Endothelial cell of umbilical vein (primary cell): ENCODE data around the gene OR2AG1. TPM values are rescaled to one million over a fixed set of nuclear protein-coding genes. Genes with fewer than 3 reads are reported as not detected.

ENCODE experiments used
- BruUV-seq: library from RNA; stranded (reverse); fragments of 400-500 nt; replicated peaks from 2 replicates; lab custom pipeline; 2021; lab: Mats Ljungman, UMichigan
- CTCF ChIA-PET: fragments of 300-600, 350-600 bp; sonication (Branson Sonifier 250); formaldehyde crosslinking; loops from one replicate; lab custom pipeline; 2021; ENCODE audit warnings: antibody characterized with exemption, inconsistent platforms; lab: Charles Lee
- POLR2A ChIA-PET: fragments of 300-600, 350-600 bp; sonication (Branson Sonifier 250); formaldehyde crosslinking; loops from one replicate; lab custom pipeline; 2021; ENCODE audit warnings: antibody characterized with exemption, inconsistent platforms; lab: Charles Lee
- DNase-seq: peaks from one replicate; pipeline ENCODE4 v3.0.0-alpha.2; 2011; ENCODE audit warnings: low read depth, low spot score
- FAIRE-seq: peaks from 2 replicates; lab custom pipeline; 2011; peaks lifted over from hg19 to GRCh38; lab: Jason Lieb, UNC
- H2AFZ ChIP-seq: 2 replicates; pipeline ENCODE4 v1.6.0; 2012; ENCODE audit warnings: low read depth, low read length, control low read depth, inconsistent platforms
- H3K27ac ChIP-seq: 2 replicates; pipeline ENCODE4 v1.5.1; 2011; ENCODE audit warnings: low read depth, mild to moderate bottlenecking, control low read depth, low read length, moderate library complexity; ENCODE audit not compliant: insufficient read depth
- H3K27me3 ChIP-seq, 2 experiments: 2 replicates each; pipeline versions ENCODE4 v1.6.0 to v1.6.1; 2011; ENCODE audit warnings: low read length in 2 of 2, mixed read lengths in 1 of 2; ENCODE audit not compliant: control insufficient read depth in 2 of 2, insufficient read depth in 2 of 2
- H3K36me3 ChIP-seq, 2 experiments: 2 replicates in 1 of 2; 3 replicates in 1 of 2; pipeline ENCODE4 v1.5.1; 2011; ENCODE audit warnings: low read length in 2 of 2, mild to moderate bottlenecking in 1 of 2, moderate library complexity in 1 of 2; ENCODE audit not compliant: control insufficient read depth in 2 of 2, insufficient read depth in 2 of 2; ENCODE audit errors: extremely low read depth in 1 of 2
- H3K4me1 ChIP-seq: 3 replicates; pipeline ENCODE4 v1.5.1; 2011; ENCODE audit warnings: mild to moderate bottlenecking, low read length; ENCODE audit not compliant: control insufficient read depth, insufficient read depth; ENCODE audit errors: extremely low read depth
- H3K4me2 ChIP-seq: 2 replicates; pipeline ENCODE4 v1.6.1; 2011; ENCODE audit warnings: low read length, control low read depth, mixed read lengths; ENCODE audit not compliant: insufficient read depth
- H3K4me3 ChIP-seq, 3 experiments: fragments of 200-600 bp in 1 of 3; sonication (generic), shearing (Covaris generic) in 1 of 3; replicated peaks in 1 of 3; 2 replicates each; pipeline ENCODE4 v1.5.1; 2011 to 2016; ENCODE audit warnings: control low read depth in 3 of 3, low read length in 3 of 3, mild to moderate bottlenecking in 2 of 3, inconsistent platforms in 1 of 3, low read depth in 1 of 3, moderate library complexity in 1 of 3; ENCODE audit not compliant: insufficient read depth in 1 of 3
- H3K79me2 ChIP-seq: 2 replicates; pipeline ENCODE4 v1.6.0; 2012; ENCODE audit warnings: low read length, inconsistent platforms; ENCODE audit not compliant: control insufficient read depth, insufficient read depth
- H3K9ac ChIP-seq: replicated peaks from 2 replicates; pipeline ENCODE3; 2011; ENCODE audit warnings: low read length, control low read depth; ENCODE audit not compliant: insufficient read depth; ENCODE audit errors: extremely low read depth
- H3K9me1 ChIP-seq: replicated peaks from 3 replicates; pipeline ENCODE4 v1.6.0; 2011; ENCODE audit warnings: mild to moderate bottlenecking, low read length; ENCODE audit not compliant: control insufficient read depth, insufficient read depth; ENCODE audit errors: extremely low read depth
- H3K9me3 ChIP-seq: replicated peaks from 2 replicates; pipeline ENCODE4 v1.5.1; 2012; ENCODE audit warnings: low read length, inconsistent platforms; ENCODE audit not compliant: control insufficient read depth, insufficient read depth
- H4K20me1 ChIP-seq: replicated peaks from 2 replicates; pipeline ENCODE3; 2011; ENCODE audit warnings: mild to moderate bottlenecking, low read length; ENCODE audit not compliant: control insufficient read depth, insufficient read depth; ENCODE audit errors: extremely low read depth
- EZH2 ChIP-seq: IDR thresholded peaks from 2 replicates; pipeline ENCODE4 v1.6.1; 2012; ENCODE audit warnings: borderline replicate concordance, low read depth, mild to moderate bottlenecking, moderate library complexity, low read length, inconsistent platforms; ENCODE audit not compliant: severe bottlenecking
- FOS ChIP-seq: IDR thresholded peaks from 2 replicates; pipeline ENCODE4 v1.6.1; 2011; ENCODE audit warnings: mild to moderate bottlenecking, low read length, moderate library complexity, borderline replicate concordance; ENCODE audit not compliant: insufficient read depth
- GATA2 ChIP-seq: IDR thresholded peaks from 2 replicates; pipeline ENCODE4 v1.7.0; 2011; ENCODE audit warnings: low read depth, mild to moderate bottlenecking, moderate library complexity, mixed read lengths, low read length; ENCODE audit not compliant: insufficient read length, insufficient read depth
- JUN ChIP-seq: IDR thresholded peaks from 2 replicates; pipeline ENCODE4 v1.6.1; 2011; ENCODE audit warnings: borderline replicate concordance, low read depth; ENCODE audit not compliant: insufficient read length, insufficient read depth
- MYC ChIP-seq: IDR thresholded peaks from one replicate; pipeline ENCODE4 v1.6.1; 2011; ENCODE audit warnings: mild to moderate bottlenecking, low read depth, low read length
- POLR2A ChIP-seq: IDR thresholded peaks from 2 replicates; pipeline ENCODE4 v1.6.1; 2012; ENCODE audit warnings: low read depth, mild to moderate bottlenecking, control low read depth, low read length
- POLR2AphosphoS5 ChIP-seq: IDR thresholded peaks from 2 replicates; pipeline ENCODE4 v1.6.1; 2012; ENCODE audit warnings: low read depth, mild to moderate bottlenecking, control low read depth, low read length, moderate library complexity; ENCODE audit not compliant: insufficient read depth
- dilution Hi-C: fragments of 300-500 bp; cut with MboI; formaldehyde crosslinking; loops from one replicate; pipeline ENCODE4 v1.15.0; 2019; ENCODE audit warnings: low sequenced_read_pairs; ENCODE audit not compliant: extremely low pct_ligation_motif_present
- intact Hi-C: fragments of 100-400 bp; cut with micrococcal nuclease; formaldehyde crosslinking; loops from one replicate; pipeline ENCODE4 v1.10.0; 2022
- polyA plus RNA-seq, 4 experiments: library from polyadenylated mRNA; depleted of rRNA in 3 of 4; stranded (reverse) in 3 of 4; unstranded in 1 of 4; fragments of >200 nt; gene quantifications; 2 replicates each; pipeline versions ENCODE4 v1.2.1 to v1.2.3, GENCODE V29; 2011 to 2012; ENCODE audit warnings: missing spikeins in 1 of 4
- total RNA-seq: library from RNA; stranded (reverse); gene quantifications from 2 replicates; pipeline ENCODE4 v1.2.3, GENCODE V29; 2021
- TF ChIP-seq, protein P1 (sequence below), 2 donors: IDR thresholded peaks; 1 replicate in 1 of 2; 2 replicates in 1 of 2; pipeline ENCODE4 v1.5.1; 2011; ENCODE audit warnings: low read length in 2 of 2, mild to moderate bottlenecking in 2 of 2, moderate library complexity in 2 of 2, control low read depth in 1 of 2, inconsistent platforms in 1 of 2, low read depth in 1 of 2; ENCODE audit not compliant: insufficient read depth in 1 of 2; ENCODE audit errors: extremely low read depth in 1 of 2
- TF ChIP-seq, protein P2 (sequence below): IDR thresholded peaks from 2 replicates; pipeline ENCODE4 v1.6.1; 2011; ENCODE audit not compliant: insufficient read depth, insufficient read length

OR2AG1 gene
- total and polyA plus RNA-seq, 2 donors (not counting 3 experiments of a cell fraction or from before 2014, with no cell fraction given), result not detected

DNA sequence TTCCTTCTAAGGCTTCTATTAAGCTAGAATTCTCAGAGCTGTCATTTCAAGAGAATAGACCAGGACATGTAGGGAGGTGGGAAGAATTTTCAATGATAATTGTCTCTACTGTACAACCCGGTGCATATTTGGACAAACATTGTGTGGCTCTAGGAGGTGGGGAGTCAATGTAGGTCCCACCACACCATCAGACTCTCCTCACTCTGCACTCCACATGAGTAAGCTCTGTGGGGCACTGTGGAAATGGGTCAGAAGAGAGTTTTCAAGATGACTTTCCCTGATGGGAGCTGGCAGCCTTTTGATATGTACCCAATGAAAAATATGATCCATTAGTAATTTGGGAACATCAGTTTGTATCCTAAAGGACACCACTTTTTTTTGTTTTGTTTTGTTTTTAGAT is 44.2 kb upstream of the OR2AG1 start:
- Histone ChIP-seq H3K27me3 (peaks cover 0 to 3% of the 10 kb centered on the region in 2 experiments), H2AFZ (no peak overlapping the region), H3K4me1 (peaks cover 12% of the 10 kb centered on the region), H3K36me3 (no peaks in the 10 kb centered on the region), H3K9ac (no peak overlapping the region), H3K27ac (no peak overlapping the region), H4K20me1 (no peaks in the 10 kb centered on the region), H3K4me3 (no peak overlapping the region), H3K9me1 (no peaks in the 10 kb centered on the region), H3K79me2 (no peaks in the 10 kb centered on the region), H3K9me3 (no peaks in the 10 kb centered on the region), H3K4me2 (no peak overlapping the region)
- intact Hi-C loops (loop anchor here (1.0 to 5.0 kb wide), 2 partner anchors 19 to 36 kb away; no protein-coding TSS in a partner anchor), dilution Hi-C loops (no loop called here)
- no TSS peak for BruUV-seq
- FAIRE-seq, result no peak
- ChIA-PET POLR2A (no interaction called here), CTCF (interaction anchor here (1.0 to 17.3 kb wide), 8 partner anchors 10 to 214 kb away, joined by 3 to 391 read pairs (median 7); no protein-coding TSS in a partner anchor)
- DNase-seq, result no peak
- TF ChIP-seq, protein P1, sequence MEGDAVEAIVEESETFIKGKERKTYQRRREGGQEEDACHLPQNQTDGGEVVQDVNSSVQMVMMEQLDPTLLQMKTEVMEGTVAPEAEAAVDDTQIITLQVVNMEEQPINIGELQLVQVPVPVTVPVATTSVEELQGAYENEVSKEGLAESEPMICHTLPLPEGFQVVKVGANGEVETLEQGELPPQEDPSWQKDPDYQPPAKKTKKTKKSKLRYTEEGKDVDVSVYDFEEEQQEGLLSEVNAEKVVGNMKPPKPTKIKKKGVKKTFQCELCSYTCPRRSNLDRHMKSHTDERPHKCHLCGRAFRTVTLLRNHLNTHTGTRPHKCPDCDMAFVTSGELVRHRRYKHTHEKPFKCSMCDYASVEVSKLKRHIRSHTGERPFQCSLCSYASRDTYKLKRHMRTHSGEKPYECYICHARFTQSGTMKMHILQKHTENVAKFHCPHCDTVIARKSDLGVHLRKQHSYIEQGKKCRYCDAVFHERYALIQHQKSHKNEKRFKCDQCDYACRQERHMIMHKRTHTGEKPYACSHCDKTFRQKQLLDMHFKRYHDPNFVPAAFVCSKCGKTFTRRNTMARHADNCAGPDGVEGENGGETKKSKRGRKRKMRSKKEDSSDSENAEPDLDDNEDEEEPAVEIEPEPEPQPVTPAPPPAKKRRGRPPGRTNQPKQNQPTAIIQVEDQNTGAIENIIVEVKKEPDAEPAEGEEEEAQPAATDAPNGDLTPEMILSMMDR (IDR thresholded peaks at IDR 0.05; ENCODE audit: extremely low read depth in 1 of 2, insufficient read depth in 1 of 2, low read depth in 1 of 2, low read length in 2 of 2), result no peak
- TF ChIP-seq GATA2 (no peak), MYC (no peak), FOS (no peak), POLR2A (no peak)

DNA sequence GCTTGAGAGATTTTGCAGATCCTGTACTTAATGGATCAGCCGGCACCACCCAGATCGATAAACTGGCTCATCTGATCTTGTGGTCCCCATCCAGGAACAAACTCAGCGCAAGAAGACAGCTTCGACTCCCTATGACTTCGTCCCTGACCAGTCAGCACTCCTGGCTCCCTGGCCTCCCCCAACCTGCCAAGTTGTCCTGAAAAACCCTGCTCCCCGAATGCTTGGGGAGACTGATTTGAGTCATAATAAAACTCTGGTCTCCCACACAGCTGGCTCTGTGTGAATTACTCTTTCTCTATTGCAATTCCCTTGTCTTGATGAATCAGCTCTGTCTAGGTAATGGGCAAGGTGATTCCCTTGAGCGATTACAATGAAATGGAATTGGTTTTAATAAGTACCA is 40.6 kb upstream of the OR2AG1 start:
- H3K9me3 ChIP-seq, result no peaks in the 10 kb centered on the region
- H3K79me2 ChIP-seq, result no peaks in the 10 kb centered on the region
- H4K20me1 ChIP-seq, result no peaks in the 10 kb centered on the region
- intact Hi-C loops (no loop called here), dilution Hi-C loops (no loop called here)
- no peak overlapping the region for H2AFZ ChIP-seq
- POLR2A ChIA-PET, result no interaction called here
- CTCF ChIA-PET, result interaction anchor here (0.9 to 17.3 kb wide), 3 partner anchors 12 to 264 kb away, joined by 3 to 391 read pairs (median 3); no protein-coding TSS in a partner anchor
- TF ChIP-seq JUN, result no peak
- no peak for TF ChIP-seq EZH2
- TF ChIP-seq, protein P2, sequence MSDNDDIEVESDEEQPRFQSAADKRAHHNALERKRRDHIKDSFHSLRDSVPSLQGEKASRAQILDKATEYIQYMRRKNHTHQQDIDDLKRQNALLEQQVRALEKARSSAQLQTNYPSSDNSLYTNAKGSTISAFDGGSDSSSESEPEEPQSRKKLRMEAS, result no peak
- TF ChIP-seq GATA2, result no peak
- TF ChIP-seq, protein P1 (IDR thresholded peaks at IDR 0.05; ENCODE audit: extremely low read depth in 1 of 2, insufficient read depth in 1 of 2, low read depth in 1 of 2, low read length in 2 of 2), result no peak
- TF ChIP-seq MYC, result no peak
- no peak for TF ChIP-seq POLR2A
- no peak for TF ChIP-seq POLR2AphosphoS5
- TF ChIP-seq FOS, result no peak
- no peak overlapping the region for H3K4me3 ChIP-seq
- no peak overlapping the region for H3K9ac ChIP-seq
- H3K27ac ChIP-seq, result no peak overlapping the region
- H3K27me3 ChIP-seq, result peaks cover 0 to 3% of the 10 kb centered on the region in 2 experiments
- no peak for DNase-seq
- H3K9me1 ChIP-seq, result no peaks in the 10 kb centered on the region
- H3K4me1 ChIP-seq, result peaks cover 14% of the 10 kb centered on the region
- H3K4me2 ChIP-seq, result no peak overlapping the region
- BruUV-seq, result no TSS peak
- no peaks in the 10 kb centered on the region for H3K36me3 ChIP-seq
- FAIRE-seq, result no peak
